Kasumi-1 (cell line): ENCODE data around the gene ARHGEF9.
"Not testable (repeated sequence)": the region's sequence is repeated elsewhere in the genome, so short reads cannot be mapped to it uniquely, and the experiment has no call there.

Experiments used
- DNase-seq, 2 experiments: peaks; one replicate each; lab custom pipeline; 2025; lab: John Stamatoyannopoulos, UW

The ARHGEF9 gene

GRCh38 chrX:63658920-63659319 lies 126.1 kb downstream of the ARHGEF9 start:
- no peak for DNase-seq

GRCh38 chrX:63657821-63658220 lies 127.2 kb downstream of the ARHGEF9 start:
- peak; percentile 77 to 82 for DNase-seq

GRCh38 chrX:63656871-63657580 lies 128.0 kb downstream of the ARHGEF9 start:
- DNase-seq: no peak

- no peak for DNase-seq
These were observed 132.8 kb downstream of the ARHGEF9 start for GRCh38 chrX:63652086-63652765.

GRCh38 chrX:63645748-63646147 lies 139.3 kb downstream of the ARHGEF9 start:
- not testable (repeated sequence) for DNase-seq

GRCh38 chrX:63635750-63636149 lies 149.3 kb downstream of the ARHGEF9 start:
- DNase-seq: no peak

GRCh38 chrX:63613531-63614028 lies 171.4 kb downstream of the ARHGEF9 start:
- DNase-seq: no peak

GRCh38 chrX:63585936-63586335 lies 199.1 kb downstream of the ARHGEF9 start:
- DNase-seq: no peak
